Measurements from ENCODE around the gene C3orf52. TPM values are rescaled to one million over a fixed set of nuclear protein-coding genes. Genes with fewer than 3 reads are reported as not detected.

The C3orf52 gene
- total RNA-seq, 1 experiment from 2014 or later = 12.6 TPM

DNA sequence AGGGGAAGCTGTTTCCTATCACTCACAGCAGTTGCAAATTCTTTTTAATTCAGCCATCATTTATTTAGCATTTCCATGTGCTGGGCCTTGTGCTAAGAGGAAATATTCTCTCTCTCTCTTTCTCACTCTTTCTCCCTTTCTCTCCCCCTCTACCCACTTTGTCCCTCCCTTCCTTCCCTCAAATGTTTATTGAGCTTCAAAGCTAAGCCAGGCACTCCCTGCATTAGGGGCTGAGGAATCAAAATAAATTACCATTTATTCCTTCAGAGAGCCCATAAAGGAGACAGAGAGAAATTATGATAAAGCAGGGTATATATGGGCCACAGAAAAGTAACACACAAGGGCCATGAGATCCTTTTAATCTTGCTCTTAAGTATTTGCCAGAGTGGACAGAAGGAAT, 44.9 kb upstream of the C3orf52 start:
- H3K27ac ChIP-seq (ENCODE audit: low read length) = no peak overlapping the region
- intact Hi-C loops (cut with micrococcal nuclease; ENCODE audit: unreplicated experiment) (no loop called here), in situ Hi-C loops (cut with HindIII; ENCODE audit: low pct_unique_long_range_greater_than_20kb, low sequenced_read_pairs) (no loop called here)
- no peak overlapping the region for H3K4me3 ChIP-seq (ENCODE audit: low read depth in 2 of 2, low read length in 2 of 2)
- ChIA-PET POLR2A (no interaction called here), CTCF (interaction anchor here (0.6 kb wide), 1 partner anchor 47 kb away, joined by 3 read pairs; no protein-coding TSS in a partner anchor)
- no TSS peak for BruUV-seq (replicated peaks)
- peaks cover 5% of the 10 kb centered on the region; the same call in 1 of the 2 replicates for H3K4me1 ChIP-seq (ENCODE audit: control insufficient read depth, insufficient read depth, low read length)
- H3K27me3 ChIP-seq (ENCODE audit: control insufficient read depth, insufficient read depth, low read length) = peaks cover 16% of the 10 kb centered on the region
- no peak for DNase-seq (ENCODE audit: low read depth, low spot score)
- H3K9me3 ChIP-seq (ENCODE audit: control insufficient read depth, insufficient read depth, low read depth, low read length) = no peaks in the 10 kb centered on the region
- no peak for ATAC-seq
- no peaks in the 10 kb centered on the region for H3K36me3 ChIP-seq (ENCODE audit: control insufficient read depth, insufficient read depth, low read length)
- TF ChIP-seq POLR2AphosphoS5 (IDR thresholded peaks at IDR 0.05; ENCODE audit: low read depth, low read length) (no peak), TCF7L2 (IDR thresholded peaks at IDR 0.05; ENCODE audit: low read depth, low read length) (no peak), SIN3A (IDR thresholded peaks at IDR 0.05; ENCODE audit: borderline replicate concordance, insufficient read depth, low read depth, low read length) (no peak)
- TF ChIP-seq, protein P1, sequence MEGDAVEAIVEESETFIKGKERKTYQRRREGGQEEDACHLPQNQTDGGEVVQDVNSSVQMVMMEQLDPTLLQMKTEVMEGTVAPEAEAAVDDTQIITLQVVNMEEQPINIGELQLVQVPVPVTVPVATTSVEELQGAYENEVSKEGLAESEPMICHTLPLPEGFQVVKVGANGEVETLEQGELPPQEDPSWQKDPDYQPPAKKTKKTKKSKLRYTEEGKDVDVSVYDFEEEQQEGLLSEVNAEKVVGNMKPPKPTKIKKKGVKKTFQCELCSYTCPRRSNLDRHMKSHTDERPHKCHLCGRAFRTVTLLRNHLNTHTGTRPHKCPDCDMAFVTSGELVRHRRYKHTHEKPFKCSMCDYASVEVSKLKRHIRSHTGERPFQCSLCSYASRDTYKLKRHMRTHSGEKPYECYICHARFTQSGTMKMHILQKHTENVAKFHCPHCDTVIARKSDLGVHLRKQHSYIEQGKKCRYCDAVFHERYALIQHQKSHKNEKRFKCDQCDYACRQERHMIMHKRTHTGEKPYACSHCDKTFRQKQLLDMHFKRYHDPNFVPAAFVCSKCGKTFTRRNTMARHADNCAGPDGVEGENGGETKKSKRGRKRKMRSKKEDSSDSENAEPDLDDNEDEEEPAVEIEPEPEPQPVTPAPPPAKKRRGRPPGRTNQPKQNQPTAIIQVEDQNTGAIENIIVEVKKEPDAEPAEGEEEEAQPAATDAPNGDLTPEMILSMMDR (IDR thresholded peaks at IDR 0.05) = no peak
- TF ChIP-seq, protein P2, sequence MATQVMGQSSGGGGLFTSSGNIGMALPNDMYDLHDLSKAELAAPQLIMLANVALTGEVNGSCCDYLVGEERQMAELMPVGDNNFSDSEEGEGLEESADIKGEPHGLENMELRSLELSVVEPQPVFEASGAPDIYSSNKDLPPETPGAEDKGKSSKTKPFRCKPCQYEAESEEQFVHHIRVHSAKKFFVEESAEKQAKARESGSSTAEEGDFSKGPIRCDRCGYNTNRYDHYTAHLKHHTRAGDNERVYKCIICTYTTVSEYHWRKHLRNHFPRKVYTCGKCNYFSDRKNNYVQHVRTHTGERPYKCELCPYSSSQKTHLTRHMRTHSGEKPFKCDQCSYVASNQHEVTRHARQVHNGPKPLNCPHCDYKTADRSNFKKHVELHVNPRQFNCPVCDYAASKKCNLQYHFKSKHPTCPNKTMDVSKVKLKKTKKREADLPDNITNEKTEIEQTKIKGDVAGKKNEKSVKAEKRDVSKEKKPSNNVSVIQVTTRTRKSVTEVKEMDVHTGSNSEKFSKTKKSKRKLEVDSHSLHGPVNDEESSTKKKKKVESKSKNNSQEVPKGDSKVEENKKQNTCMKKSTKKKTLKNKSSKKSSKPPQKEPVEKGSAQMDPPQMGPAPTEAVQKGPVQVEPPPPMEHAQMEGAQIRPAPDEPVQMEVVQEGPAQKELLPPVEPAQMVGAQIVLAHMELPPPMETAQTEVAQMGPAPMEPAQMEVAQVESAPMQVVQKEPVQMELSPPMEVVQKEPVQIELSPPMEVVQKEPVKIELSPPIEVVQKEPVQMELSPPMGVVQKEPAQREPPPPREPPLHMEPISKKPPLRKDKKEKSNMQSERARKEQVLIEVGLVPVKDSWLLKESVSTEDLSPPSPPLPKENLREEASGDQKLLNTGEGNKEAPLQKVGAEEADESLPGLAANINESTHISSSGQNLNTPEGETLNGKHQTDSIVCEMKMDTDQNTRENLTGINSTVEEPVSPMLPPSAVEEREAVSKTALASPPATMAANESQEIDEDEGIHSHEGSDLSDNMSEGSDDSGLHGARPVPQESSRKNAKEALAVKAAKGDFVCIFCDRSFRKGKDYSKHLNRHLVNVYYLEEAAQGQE (IDR thresholded peaks at IDR 0.05; ENCODE audit: insufficient read depth in 1 of 2, low read depth in 2 of 2, low read length in 1 of 2) = no peak

DNA sequence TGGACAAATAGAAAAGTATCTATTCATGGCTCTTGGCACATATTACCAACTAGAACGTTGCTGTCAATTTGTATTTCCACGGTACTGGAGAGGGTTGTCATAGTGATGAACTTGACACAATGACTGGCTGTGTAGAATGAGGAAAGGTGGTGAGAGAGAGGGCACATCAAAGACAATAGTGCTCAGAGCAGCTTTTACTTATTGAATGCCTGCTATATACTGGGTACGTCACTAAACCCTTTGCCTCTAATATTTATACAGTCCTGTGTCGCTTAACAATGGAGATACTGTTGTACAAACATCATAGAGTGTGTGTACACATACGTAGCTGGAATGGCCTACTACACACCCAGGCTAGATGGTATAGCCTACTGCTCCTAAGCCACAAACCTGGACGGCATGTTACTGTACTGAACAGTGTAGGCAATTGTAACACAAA, 43.3 kb upstream of the C3orf52 start:
- TF ChIP-seq, protein P1 (IDR thresholded peaks at IDR 0.05) = no peak
- TF ChIP-seq SIN3A (IDR thresholded peaks at IDR 0.05; ENCODE audit: borderline replicate concordance, insufficient read depth, low read depth, low read length) (no peak), POLR2AphosphoS5 (IDR thresholded peaks at IDR 0.05; ENCODE audit: low read depth, low read length) (no peak), TCF7L2 (IDR thresholded peaks at IDR 0.05; ENCODE audit: low read depth, low read length) (no peak)
- TF ChIP-seq, protein P2 (IDR thresholded peaks at IDR 0.05; ENCODE audit: insufficient read depth in 1 of 2, low read depth in 2 of 2, low read length in 1 of 2) = no peak
- Histone ChIP-seq H3K4me3 (ENCODE audit: low read depth in 2 of 2, low read length in 2 of 2) (no peak overlapping the region), H3K27ac (ENCODE audit: low read length) (no peak overlapping the region), H3K36me3 (ENCODE audit: control insufficient read depth, insufficient read depth, low read length) (no peaks in the 10 kb centered on the region), H3K27me3 (ENCODE audit: control insufficient read depth, insufficient read depth, low read length) (peaks cover 16% of the 10 kb centered on the region), H3K4me1 (ENCODE audit: control insufficient read depth, insufficient read depth, low read length) (peaks cover 5% of the 10 kb centered on the region; the same call in 1 of the 2 replicates), H3K9me3 (ENCODE audit: control insufficient read depth, insufficient read depth, low read depth, low read length) (no peaks in the 10 kb centered on the region)
- DNase-seq (ENCODE audit: low read depth, low spot score) (no peak), ATAC-seq (peak; percentile 54)
- ChIA-PET POLR2A (no interaction called here), CTCF (interaction anchor here (0.6 to 1.0 kb wide), 4 partner anchors 29 to 64 kb away, joined by 3 to 11 read pairs (median 4); partner anchors contain the start of gene ABHD10)
- no TSS peak for BruUV-seq (replicated peaks)
- intact Hi-C loops (cut with micrococcal nuclease; ENCODE audit: unreplicated experiment) = loop anchor here (2.0 kb wide), 1 partner anchor 54 kb away; no protein-coding TSS in a partner anchor
- in situ Hi-C loops (cut with HindIII; ENCODE audit: low pct_unique_long_range_greater_than_20kb, low sequenced_read_pairs) = no loop called here

All from Panc1 (cell line).